HL-60/S4 treated with retinoic acid at 250 ng/mL for 4 days and 3 days (cell line): ENCODE data around the gene FAT1.

Source experiments
- in situ Hi-C: fragments of 300-500 bp; cut with MboI; formaldehyde crosslinking; loops from 2 replicates; pipeline ENCODE4 v1.7.0; 2022; ENCODE audit warnings: low sequenced_read_pairs

FAT1 gene

DNA sequence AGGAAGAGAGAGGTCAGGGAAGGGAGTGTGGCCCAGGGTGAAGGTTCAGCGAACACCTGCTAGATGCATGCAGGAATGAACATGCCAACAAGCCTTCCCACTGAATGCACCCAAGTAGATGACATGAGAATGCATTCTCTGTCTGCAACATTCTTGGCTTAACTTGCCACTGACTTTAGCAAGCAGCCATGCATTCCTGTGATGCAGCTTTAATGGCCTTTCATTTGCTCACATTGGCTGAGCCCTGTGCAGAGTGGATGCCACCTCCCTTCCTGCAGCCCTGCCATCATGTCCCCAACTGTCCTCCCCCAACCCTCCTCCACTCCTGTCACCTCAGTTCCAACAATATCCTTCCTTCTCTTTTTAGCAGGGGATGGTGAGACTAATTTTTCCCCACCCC is 143.0 kb downstream of the FAT1 start:
- in situ Hi-C loops = no loop called here

GRCh38 chr4:186570193-186570996 is 153.3 kb downstream of the FAT1 start:
- in situ Hi-C loops = no loop called here

DNA sequence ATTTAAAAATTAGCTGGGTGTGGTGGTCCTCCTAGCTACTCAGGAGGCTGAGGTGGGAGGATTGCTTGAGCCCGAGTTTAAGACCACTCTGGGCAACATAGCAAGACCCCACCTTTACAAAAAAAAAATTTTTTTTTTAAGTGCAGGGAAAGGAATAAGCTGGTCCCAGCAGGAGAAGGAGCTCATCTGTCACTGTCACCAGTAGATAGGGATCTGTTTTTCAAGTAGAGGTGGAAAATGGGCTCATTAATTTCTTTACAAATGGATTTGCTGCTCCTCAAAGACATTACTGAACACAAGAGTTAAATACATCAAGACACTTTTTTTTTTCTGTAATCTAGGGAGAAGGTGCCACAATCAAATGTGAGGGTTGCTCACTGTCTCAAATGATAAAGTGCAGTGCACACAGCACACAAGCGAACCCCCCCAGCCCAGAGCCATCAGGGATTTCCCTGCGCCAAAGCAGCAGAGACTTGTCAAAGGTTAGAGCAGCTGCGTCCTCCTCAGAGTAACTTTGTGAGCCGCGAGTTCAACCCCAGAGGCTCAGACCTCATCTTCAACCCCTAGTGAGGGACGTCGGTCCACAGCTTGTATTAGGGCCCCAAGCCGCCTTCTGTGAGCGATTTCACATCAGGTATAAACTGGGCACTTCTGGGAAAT is 154.0 kb downstream of the FAT1 start:
- in situ Hi-C loops = no loop called here

DNA sequence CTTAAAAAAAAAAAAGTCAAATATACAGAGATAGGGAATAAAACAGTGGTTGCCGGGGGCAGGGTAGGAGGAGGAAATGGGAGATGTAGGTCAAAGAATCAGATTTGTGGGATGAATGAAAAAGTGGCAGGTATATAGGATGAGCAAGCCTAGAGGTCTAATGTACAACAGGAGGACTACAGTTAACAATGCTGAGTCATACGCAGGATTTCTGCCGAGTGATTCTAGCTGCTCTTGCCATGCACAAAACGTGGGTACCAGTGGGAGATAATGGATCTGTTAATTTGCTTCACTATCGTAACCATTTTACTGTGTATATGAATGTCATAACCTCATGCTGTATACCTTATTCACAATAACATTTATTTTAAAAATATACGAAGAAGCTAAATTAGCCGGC is 157.6 kb downstream of the FAT1 start:
- in situ Hi-C loops = no loop called here

GRCh38 chr4:186563761-186564160 is 159.9 kb downstream of the FAT1 start:
- in situ Hi-C loops = no loop called here

DNA sequence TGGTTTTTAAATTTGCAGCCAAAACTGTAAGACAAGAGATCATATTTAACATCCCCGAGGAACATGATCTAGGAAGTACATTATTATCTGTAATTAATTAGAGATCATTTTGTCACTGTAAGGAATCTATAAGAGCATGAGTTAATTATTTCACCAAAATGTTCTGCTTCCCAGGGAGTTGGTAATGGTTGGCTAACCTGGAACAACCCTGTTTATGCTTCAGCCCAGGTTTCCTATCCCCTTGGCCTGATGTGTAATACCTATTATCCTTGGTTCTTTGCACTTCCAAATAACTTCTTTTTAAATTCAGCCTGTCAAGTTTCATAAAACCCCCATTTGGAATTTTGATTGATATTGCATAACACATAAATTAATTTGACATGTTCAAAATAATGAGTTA is 161.9 kb downstream of the FAT1 start:
- in situ Hi-C loops = no loop called here

GRCh38 chr4:186560647-186561046 is 163.0 kb downstream of the FAT1 start:
- in situ Hi-C loops = no loop called here

GRCh38 chr4:186557486-186557885 is 166.2 kb downstream of the FAT1 start:
- in situ Hi-C loops = no loop called here

- in situ Hi-C loops = no loop called here
Measured at GRCh38 chr4:186557061-186557460, 166.6 kb downstream of the FAT1 start.

GRCh38 chr4:186554914-186555827 is 168.5 kb downstream of the FAT1 start, which contains the start of gene MTNR1A:
MTNR1A (minus strand) TSS chr4:186555567; CDS start chr4:186555365, 202 bp downstream.
- in situ Hi-C loops = no loop called here

GRCh38 chr4:186554539-186554913 is 169.1 kb downstream of the FAT1 start:
- in situ Hi-C loops = no loop called here

- in situ Hi-C loops = no loop called here
Measured at GRCh38 chr4:186553717-186554116, 169.9 kb downstream of the FAT1 start.

GRCh38 chr4:186551849-186552248 is 171.8 kb downstream of the FAT1 start:
- in situ Hi-C loops = no loop called here

GRCh38 chr4:186545436-186545835 is 178.2 kb downstream of the FAT1 start:
- in situ Hi-C loops = no loop called here

DNA sequence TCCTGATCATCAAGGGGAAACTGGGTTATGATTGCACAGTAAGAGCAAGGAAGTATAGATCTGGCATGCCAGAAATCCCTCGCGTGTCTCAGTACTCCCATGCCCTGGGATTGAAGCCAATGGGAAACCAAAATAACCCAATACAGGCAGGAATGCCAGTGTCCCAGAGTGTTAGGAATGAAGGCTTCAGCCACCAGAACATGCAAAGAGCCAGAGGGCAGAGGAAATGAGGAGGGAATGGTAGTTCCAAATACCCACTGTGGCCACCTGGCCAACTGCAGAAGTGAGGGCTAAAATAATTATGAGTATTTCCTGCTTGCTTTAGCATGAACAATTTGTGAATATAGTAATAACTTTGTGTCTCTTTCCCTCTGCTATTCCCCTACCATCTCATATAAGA is 180.4 kb downstream of the FAT1 start:
- in situ Hi-C loops = no loop called here

DNA sequence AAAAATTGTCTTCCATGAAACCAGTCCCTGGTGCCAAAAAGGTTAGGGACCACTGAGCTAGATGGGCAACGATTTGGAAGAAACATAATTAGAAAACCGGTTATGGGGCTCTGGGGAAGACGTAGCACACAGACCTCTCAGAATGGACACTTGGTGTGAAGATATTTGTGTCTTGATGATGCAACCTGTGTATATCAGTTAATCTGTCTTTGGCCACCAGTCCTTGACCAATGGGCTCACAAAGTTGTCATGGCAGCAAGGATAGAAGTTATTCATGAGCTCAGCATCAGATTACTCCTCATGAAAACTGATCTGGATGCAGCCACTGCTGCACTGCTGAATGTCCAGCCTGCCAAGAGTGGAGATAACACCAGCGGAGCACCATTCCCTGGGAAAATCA is 181.9 kb downstream of the FAT1 start:
- in situ Hi-C loops = no loop called here

DNA sequence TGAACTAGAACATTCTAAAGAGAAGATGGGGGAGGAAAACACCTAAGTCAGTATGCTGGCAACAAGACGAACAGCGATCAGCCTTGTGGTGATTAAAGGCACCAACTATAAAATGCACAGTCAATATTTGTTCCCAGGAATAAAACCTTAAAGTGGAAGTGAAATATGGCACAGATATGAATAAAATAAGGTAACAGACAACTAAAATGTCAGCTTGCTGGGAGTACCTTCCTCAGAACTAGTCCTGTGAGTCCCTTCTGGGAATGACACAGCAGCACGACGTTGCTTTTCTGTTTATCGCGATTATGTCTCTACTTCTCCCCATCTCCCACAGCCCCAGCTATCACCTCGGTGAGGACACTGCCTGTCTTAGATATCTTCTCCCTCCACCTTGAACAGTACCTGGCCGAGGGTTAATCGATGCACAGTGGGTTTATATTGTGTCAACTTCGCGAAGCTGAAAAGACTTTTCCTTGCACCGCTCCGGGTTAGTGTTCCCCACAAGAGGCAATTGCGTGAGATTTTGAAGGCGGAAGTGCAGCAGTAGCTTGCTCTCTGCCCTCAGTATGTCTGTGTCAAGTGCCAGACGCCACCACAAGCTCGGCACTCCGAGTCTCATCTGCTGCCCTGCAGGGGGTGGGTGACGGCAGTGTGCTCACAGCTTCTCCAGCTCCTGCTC is 185.7 kb downstream of the FAT1 start:
- in situ Hi-C loops = no loop called here
